Sigmoid colon (tissue), 4 donors: ENCODE data around the gene IQGAP1.

Source experiments
- POLR2A ChIP-seq, 2 donors: fragments of 450-650 bp; IDR thresholded peaks; one replicate each; pipeline ENCODE4 v1.6.1; 2016; ENCODE audit warnings: antibody characterized with exemption in 2 of 2, mild to moderate bottlenecking in 2 of 2, moderate library complexity in 2 of 2
- POLR2AphosphoS5 ChIP-seq, 4 donors: sonication (generic); formaldehyde crosslinking; IDR thresholded peaks; one replicate each; pipeline ENCODE4 v1.6.1; 2017; ENCODE audit warnings: antibody characterized with exemption in 4 of 4
- TF ChIP-seq, protein P1 (sequence below), 4 experiments: fragments of 450-650 bp in 3 of 4; fragments of 200-600 bp in 1 of 4; IDR thresholded peaks; one replicate each; pipeline ENCODE4 v1.5.1; 2016 to 2019; ENCODE audit warnings: antibody characterized with exemption in 4 of 4, mild to moderate bottlenecking in 3 of 4, moderate library complexity in 2 of 4

DNA sequence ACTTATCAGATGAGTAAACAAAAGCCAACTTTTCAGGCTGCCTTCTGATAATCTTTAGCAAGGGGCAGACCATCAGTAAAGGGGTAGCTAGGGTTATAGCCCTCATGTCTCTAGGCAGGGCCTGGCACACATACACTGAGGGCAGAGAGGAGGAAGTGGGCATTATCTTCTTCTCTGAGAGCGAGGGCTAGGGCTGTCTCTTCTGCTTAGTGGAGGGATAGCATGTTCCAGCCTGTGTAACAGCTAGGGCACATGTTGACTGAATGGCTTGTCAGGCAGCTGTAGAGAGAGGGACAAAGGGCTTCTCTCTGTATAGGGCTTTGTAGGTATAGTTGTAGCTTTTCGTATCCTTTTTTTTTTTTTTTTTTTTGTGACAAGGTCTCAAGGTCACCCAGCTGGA, 159.5 kb downstream of the IQGAP1 start:
- TF ChIP-seq POLR2AphosphoS5 (IDR thresholded peaks at IDR 0.05) (no peak), POLR2A (IDR thresholded peaks at IDR 0.05) (no peak)
- TF ChIP-seq, protein P1, sequence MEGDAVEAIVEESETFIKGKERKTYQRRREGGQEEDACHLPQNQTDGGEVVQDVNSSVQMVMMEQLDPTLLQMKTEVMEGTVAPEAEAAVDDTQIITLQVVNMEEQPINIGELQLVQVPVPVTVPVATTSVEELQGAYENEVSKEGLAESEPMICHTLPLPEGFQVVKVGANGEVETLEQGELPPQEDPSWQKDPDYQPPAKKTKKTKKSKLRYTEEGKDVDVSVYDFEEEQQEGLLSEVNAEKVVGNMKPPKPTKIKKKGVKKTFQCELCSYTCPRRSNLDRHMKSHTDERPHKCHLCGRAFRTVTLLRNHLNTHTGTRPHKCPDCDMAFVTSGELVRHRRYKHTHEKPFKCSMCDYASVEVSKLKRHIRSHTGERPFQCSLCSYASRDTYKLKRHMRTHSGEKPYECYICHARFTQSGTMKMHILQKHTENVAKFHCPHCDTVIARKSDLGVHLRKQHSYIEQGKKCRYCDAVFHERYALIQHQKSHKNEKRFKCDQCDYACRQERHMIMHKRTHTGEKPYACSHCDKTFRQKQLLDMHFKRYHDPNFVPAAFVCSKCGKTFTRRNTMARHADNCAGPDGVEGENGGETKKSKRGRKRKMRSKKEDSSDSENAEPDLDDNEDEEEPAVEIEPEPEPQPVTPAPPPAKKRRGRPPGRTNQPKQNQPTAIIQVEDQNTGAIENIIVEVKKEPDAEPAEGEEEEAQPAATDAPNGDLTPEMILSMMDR (IDR thresholded peaks at IDR 0.05), result no peak
